HEK293 (cell line): ENCODE data around the gene CEP44.

Experiments used
- MYNN ChIP-seq: fragments of 450-650 bp; formaldehyde crosslinking; IDR thresholded peaks from 2 replicates; pipeline ENCODE4 v1.5.1; 2016; ENCODE audit warnings: missing biosample characterization, missing genetic modification characterization, borderline replicate concordance
- MZF1 ChIP-seq: fragments of 450-650 bp; formaldehyde crosslinking; IDR thresholded peaks from 2 replicates; pipeline ENCODE4 v1.5.1; 2017; ENCODE audit warnings: missing biosample characterization, missing genetic modification characterization, borderline replicate concordance
- SP2 ChIP-seq: fragments of 450-650 bp; formaldehyde crosslinking; IDR thresholded peaks from 2 replicates; pipeline ENCODE4 v1.5.1; 2016; ENCODE audit warnings: missing biosample characterization, missing genetic modification characterization
- YY1 ChIP-seq: fragments of 450-650 bp; formaldehyde crosslinking; IDR thresholded peaks from 2 replicates; pipeline ENCODE4 v1.5.1; 2018; ENCODE audit warnings: missing biosample characterization, missing genetic modification characterization
- ZFHX2 ChIP-seq: fragments of 450-650 bp; formaldehyde crosslinking; conservative IDR thresholded peaks from 2 replicates; pipeline ENCODE4 v1.5.1; 2016; ENCODE audit warnings: missing biosample characterization, missing genetic modification characterization
- ZNF157 ChIP-seq: fragments of 450-650 bp; formaldehyde crosslinking; IDR thresholded peaks from 2 replicates; pipeline ENCODE4 v1.5.1; 2016; ENCODE audit warnings: missing biosample characterization, missing genetic modification characterization
- ZNF266 ChIP-seq: fragments of 450-650 bp; formaldehyde crosslinking; IDR thresholded peaks from 2 replicates; pipeline ENCODE4 v1.5.1; 2016; ENCODE audit warnings: missing biosample characterization, missing genetic modification characterization, low read depth
- ZNF585B ChIP-seq: fragments of 450-650 bp; formaldehyde crosslinking; IDR thresholded peaks from 2 replicates; pipeline ENCODE4 v1.5.1; 2016; ENCODE audit warnings: missing biosample characterization, missing genetic modification characterization
- TF ChIP-seq, protein P1 (sequence below): fragments of 450-650 bp; formaldehyde crosslinking; IDR thresholded peaks from 2 replicates; pipeline ENCODE4 v1.5.1; 2016; ENCODE audit warnings: missing biosample characterization, missing genetic modification characterization
- TF ChIP-seq, protein P2 (sequence below): fragments of 450-650 bp; formaldehyde crosslinking; IDR thresholded peaks from 2 replicates; pipeline ENCODE4 v1.5.1; 2016; ENCODE audit warnings: missing biosample characterization, missing genetic modification characterization
- TF ChIP-seq, protein P3 (sequence below): fragments of 450-650 bp; formaldehyde crosslinking; IDR thresholded peaks from 2 replicates; pipeline ENCODE4 v1.5.1; 2016; ENCODE audit warnings: missing biosample characterization, missing genetic modification characterization
- TF ChIP-seq, protein P4 (sequence below): fragments of 450-650 bp; formaldehyde crosslinking; IDR thresholded peaks from 2 replicates; pipeline ENCODE4 v1.5.1; 2016; ENCODE audit warnings: missing biosample characterization, missing genetic modification characterization
- TF ChIP-seq, protein P5 (sequence below): fragments of 450-650 bp; formaldehyde crosslinking; IDR thresholded peaks from 2 replicates; pipeline ENCODE4 v1.5.1; 2016; ENCODE audit warnings: missing biosample characterization, missing genetic modification characterization
- TF ChIP-seq, protein P6 (sequence below): fragments of 450-650 bp; formaldehyde crosslinking; IDR thresholded peaks from 2 replicates; pipeline ENCODE4 v1.5.1; 2017; ENCODE audit warnings: missing biosample characterization, missing genetic modification characterization

DNA sequence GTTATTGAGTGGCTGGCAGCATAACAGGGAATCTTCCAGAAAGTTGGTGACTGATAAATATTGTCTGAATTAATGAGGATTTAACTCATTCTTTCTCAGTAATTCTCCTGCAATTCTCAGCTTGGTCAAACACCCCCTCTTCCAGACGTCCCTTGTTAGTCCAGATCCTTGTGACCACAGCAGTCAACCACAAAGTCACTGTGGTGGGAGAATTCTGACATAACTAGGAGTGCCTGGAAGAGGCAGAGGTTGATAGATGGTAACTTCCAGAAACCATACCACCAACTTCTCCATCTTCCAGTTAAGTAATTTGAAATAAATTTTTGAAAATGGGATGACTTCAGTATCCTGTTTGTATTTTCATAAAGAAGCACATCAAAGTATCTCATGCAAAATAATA is 90.1 kb downstream of the CEP44 start:
- TF ChIP-seq, protein P1, sequence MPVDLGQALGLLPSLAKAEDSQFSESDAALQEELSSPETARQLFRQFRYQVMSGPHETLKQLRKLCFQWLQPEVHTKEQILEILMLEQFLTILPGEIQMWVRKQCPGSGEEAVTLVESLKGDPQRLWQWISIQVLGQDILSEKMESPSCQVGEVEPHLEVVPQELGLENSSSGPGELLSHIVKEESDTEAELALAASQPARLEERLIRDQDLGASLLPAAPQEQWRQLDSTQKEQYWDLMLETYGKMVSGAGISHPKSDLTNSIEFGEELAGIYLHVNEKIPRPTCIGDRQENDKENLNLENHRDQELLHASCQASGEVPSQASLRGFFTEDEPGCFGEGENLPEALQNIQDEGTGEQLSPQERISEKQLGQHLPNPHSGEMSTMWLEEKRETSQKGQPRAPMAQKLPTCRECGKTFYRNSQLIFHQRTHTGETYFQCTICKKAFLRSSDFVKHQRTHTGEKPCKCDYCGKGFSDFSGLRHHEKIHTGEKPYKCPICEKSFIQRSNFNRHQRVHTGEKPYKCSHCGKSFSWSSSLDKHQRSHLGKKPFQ (tag by site-specific recombination) = no peak
- TF ChIP-seq MYNN = no peak
- no peak for TF ChIP-seq MZF1 (tag by site-specific recombination)
- TF ChIP-seq, protein P2, sequence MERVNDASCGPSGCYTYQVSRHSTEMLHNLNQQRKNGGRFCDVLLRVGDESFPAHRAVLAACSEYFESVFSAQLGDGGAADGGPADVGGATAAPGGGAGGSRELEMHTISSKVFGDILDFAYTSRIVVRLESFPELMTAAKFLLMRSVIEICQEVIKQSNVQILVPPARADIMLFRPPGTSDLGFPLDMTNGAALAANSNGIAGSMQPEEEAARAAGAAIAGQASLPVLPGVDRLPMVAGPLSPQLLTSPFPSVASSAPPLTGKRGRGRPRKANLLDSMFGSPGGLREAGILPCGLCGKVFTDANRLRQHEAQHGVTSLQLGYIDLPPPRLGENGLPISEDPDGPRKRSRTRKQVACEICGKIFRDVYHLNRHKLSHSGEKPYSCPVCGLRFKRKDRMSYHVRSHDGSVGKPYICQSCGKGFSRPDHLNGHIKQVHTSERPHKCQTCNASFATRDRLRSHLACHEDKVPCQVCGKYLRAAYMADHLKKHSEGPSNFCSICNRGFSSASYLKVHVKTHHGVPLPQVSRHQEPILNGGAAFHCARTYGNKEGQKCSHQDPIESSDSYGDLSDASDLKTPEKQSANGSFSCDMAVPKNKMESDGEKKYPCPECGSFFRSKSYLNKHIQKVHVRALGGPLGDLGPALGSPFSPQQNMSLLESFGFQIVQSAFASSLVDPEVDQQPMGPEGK (tag by site-specific recombination) = no peak
- no peak for TF ChIP-seq ZNF585B
- TF ChIP-seq, protein P3, sequence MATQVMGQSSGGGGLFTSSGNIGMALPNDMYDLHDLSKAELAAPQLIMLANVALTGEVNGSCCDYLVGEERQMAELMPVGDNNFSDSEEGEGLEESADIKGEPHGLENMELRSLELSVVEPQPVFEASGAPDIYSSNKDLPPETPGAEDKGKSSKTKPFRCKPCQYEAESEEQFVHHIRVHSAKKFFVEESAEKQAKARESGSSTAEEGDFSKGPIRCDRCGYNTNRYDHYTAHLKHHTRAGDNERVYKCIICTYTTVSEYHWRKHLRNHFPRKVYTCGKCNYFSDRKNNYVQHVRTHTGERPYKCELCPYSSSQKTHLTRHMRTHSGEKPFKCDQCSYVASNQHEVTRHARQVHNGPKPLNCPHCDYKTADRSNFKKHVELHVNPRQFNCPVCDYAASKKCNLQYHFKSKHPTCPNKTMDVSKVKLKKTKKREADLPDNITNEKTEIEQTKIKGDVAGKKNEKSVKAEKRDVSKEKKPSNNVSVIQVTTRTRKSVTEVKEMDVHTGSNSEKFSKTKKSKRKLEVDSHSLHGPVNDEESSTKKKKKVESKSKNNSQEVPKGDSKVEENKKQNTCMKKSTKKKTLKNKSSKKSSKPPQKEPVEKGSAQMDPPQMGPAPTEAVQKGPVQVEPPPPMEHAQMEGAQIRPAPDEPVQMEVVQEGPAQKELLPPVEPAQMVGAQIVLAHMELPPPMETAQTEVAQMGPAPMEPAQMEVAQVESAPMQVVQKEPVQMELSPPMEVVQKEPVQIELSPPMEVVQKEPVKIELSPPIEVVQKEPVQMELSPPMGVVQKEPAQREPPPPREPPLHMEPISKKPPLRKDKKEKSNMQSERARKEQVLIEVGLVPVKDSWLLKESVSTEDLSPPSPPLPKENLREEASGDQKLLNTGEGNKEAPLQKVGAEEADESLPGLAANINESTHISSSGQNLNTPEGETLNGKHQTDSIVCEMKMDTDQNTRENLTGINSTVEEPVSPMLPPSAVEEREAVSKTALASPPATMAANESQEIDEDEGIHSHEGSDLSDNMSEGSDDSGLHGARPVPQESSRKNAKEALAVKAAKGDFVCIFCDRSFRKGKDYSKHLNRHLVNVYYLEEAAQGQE (tag by site-specific recombination) = no peak
- TF ChIP-seq, protein P4, sequence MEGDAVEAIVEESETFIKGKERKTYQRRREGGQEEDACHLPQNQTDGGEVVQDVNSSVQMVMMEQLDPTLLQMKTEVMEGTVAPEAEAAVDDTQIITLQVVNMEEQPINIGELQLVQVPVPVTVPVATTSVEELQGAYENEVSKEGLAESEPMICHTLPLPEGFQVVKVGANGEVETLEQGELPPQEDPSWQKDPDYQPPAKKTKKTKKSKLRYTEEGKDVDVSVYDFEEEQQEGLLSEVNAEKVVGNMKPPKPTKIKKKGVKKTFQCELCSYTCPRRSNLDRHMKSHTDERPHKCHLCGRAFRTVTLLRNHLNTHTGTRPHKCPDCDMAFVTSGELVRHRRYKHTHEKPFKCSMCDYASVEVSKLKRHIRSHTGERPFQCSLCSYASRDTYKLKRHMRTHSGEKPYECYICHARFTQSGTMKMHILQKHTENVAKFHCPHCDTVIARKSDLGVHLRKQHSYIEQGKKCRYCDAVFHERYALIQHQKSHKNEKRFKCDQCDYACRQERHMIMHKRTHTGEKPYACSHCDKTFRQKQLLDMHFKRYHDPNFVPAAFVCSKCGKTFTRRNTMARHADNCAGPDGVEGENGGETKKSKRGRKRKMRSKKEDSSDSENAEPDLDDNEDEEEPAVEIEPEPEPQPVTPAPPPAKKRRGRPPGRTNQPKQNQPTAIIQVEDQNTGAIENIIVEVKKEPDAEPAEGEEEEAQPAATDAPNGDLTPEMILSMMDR (tag by site-specific recombination) = no peak
- no peak for TF ChIP-seq ZFHX2 (tag by site-specific recombination)
- TF ChIP-seq, protein P5, sequence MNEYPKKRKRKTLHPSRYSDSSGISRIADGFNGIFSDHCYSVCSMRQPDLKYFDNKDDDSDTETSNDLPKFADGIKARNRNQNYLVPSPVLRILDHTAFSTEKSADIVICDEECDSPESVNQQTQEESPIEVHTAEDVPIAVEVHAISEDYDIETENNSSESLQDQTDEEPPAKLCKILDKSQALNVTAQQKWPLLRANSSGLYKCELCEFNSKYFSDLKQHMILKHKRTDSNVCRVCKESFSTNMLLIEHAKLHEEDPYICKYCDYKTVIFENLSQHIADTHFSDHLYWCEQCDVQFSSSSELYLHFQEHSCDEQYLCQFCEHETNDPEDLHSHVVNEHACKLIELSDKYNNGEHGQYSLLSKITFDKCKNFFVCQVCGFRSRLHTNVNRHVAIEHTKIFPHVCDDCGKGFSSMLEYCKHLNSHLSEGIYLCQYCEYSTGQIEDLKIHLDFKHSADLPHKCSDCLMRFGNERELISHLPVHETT (tag by site-specific recombination) = no peak
- no peak for TF ChIP-seq ZNF266 (tag by site-specific recombination)
- TF ChIP-seq, protein P6, sequence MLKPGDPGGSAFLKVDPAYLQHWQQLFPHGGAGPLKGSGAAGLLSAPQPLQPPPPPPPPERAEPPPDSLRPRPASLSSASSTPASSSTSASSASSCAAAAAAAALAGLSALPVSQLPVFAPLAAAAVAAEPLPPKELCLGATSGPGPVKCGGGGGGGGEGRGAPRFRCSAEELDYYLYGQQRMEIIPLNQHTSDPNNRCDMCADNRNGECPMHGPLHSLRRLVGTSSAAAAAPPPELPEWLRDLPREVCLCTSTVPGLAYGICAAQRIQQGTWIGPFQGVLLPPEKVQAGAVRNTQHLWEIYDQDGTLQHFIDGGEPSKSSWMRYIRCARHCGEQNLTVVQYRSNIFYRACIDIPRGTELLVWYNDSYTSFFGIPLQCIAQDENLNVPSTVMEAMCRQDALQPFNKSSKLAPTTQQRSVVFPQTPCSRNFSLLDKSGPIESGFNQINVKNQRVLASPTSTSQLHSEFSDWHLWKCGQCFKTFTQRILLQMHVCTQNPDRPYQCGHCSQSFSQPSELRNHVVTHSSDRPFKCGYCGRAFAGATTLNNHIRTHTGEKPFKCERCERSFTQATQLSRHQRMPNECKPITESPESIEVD = no peak
- TF ChIP-seq ZNF157 (tag by site-specific recombination) = no peak
- no peak for TF ChIP-seq YY1
- no peak for TF ChIP-seq SP2
